Activated CD8-positive, alpha-beta memory T cell treated with anti-CD3 and anti-CD28 coated beads, Interleukin-2, amount 10 ng/mL, durations not matched to agents 7 days and 5 days (primary cell): Measurements from ENCODE around the gene AFF4. TPM values are rescaled to one million over a fixed set of nuclear protein-coding genes. Genes with fewer than 3 reads are reported as not detected.
"Not testable (repeated sequence)": the region's sequence is repeated elsewhere in the genome, so short reads cannot be mapped to it uniquely, and the experiment has no call there.

Source experiments
- ATAC-seq: fragments of 150-1000 bp; cut with Tn5 transposase; one replicate; pipeline ENCODE4 v1.10.0; 2021; ENCODE audit warnings: moderate library complexity
- CTCF ChIA-PET: fragments of 350-600 bp; sonication (Branson Sonifier 250); formaldehyde crosslinking; loops from one replicate; lab custom pipeline; 2021; ENCODE audit warnings: antibody characterized with exemption; lab: Charles Lee
- DNase-seq: peaks from one replicate; pipeline ENCODE4 v3.0.0-alpha.2; 2020
- H3K27ac Mint-ChIP-seq: one replicate; pipeline ENCODE4 v1.8.0; 2021; ENCODE audit warnings: mild to moderate bottlenecking, mixed read lengths
- H3K27me3 Mint-ChIP-seq: one replicate; pipeline ENCODE4 v1.8.0; 2021; ENCODE audit warnings: mixed read lengths
- H3K36me3 Mint-ChIP-seq: one replicate; pipeline ENCODE4 v1.8.0; 2021; ENCODE audit warnings: mild to moderate bottlenecking, mixed read lengths
- H3K4me1 Mint-ChIP-seq: one replicate; pipeline ENCODE4 v1.8.0; 2021; ENCODE audit warnings: mixed read lengths
- H3K4me3 Mint-ChIP-seq: one replicate; pipeline ENCODE4 v1.8.0; 2021; ENCODE audit warnings: mild to moderate bottlenecking, moderate library complexity, mixed read lengths
- H3K9me3 Mint-ChIP-seq: one replicate; pipeline ENCODE4 v1.8.0; 2022; ENCODE audit warnings: low read depth, mixed read lengths
- total RNA-seq, 2 experiments: library from RNA; stranded (reverse); gene quantifications; one replicate each; pipeline ENCODE4 v1.2.3, GENCODE V29; 2021

AFF4 gene
- total RNA-seq, 2 experiments from 2014 or later: 32.6 to 34.7 TPM

DNA sequence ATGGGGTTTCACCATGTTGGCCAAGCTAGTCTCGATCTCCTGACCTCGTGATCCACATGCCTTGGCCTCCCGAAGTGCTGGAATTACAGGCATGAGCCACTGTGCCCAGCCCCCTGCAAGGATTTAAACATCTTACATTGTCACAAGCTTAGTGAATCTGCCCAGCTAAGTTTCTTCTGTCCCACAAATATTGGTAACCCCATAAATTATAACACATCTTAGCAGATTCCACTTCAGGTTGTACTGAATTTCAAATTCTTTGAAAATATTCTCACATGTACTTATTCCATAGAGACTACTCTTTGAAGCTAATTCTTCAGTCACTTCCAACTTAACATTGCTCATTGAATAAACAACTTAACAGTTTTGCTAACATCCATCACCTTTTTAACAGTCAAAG, 13.4 kb upstream of the AFF4 start:
- peaks cover 2% of the 10 kb centered on the region for H3K36me3 Mint-ChIP-seq
- no peaks in the 10 kb centered on the region for H3K4me1 Mint-ChIP-seq
- peaks cover 1% of the 10 kb centered on the region for H3K9me3 Mint-ChIP-seq
- H3K27ac Mint-ChIP-seq: no peak overlapping the region
- CTCF ChIA-PET: interaction anchor here (0.7 to 2.1 kb wide), 2 partner anchors 15 to 1142 kb away, joined by 3 to 4 read pairs; no protein-coding TSS in a partner anchor
- H3K27me3 Mint-ChIP-seq: peaks cover 5% of the 10 kb centered on the region
- H3K4me3 Mint-ChIP-seq: no peak overlapping the region
- ATAC-seq (no peak), DNase-seq (no peak)

DNA sequence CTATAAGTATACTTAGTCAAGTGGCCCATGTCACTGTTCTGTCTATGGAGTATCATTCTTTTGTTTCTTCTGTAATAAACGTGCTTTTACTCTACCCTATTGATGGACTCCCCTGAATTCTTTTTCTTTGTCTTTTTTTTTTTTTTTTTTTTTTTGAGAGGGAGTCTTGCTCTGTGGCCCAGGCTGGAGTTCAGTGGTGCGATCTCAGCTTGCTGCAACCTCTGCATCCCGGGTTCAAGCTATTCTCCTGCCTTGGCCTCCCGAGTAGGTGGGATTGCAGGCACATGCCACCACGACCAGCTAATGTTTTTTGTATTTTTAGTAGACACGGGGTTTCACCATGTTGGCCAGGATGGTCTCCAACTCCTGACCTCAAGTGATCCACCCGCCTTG, 9.0 kb upstream of the AFF4 start:
- DNase-seq, H3K27ac Mint-ChIP-seq, H3K4me1 Mint-ChIP-seq, ATAC-seq, H3K4me3 Mint-ChIP-seq, H3K36me3 Mint-ChIP-seq, H3K27me3 Mint-ChIP-seq, H3K9me3 Mint-ChIP-seq, CTCF ChIA-PET: not testable (repeated sequence)

DNA sequence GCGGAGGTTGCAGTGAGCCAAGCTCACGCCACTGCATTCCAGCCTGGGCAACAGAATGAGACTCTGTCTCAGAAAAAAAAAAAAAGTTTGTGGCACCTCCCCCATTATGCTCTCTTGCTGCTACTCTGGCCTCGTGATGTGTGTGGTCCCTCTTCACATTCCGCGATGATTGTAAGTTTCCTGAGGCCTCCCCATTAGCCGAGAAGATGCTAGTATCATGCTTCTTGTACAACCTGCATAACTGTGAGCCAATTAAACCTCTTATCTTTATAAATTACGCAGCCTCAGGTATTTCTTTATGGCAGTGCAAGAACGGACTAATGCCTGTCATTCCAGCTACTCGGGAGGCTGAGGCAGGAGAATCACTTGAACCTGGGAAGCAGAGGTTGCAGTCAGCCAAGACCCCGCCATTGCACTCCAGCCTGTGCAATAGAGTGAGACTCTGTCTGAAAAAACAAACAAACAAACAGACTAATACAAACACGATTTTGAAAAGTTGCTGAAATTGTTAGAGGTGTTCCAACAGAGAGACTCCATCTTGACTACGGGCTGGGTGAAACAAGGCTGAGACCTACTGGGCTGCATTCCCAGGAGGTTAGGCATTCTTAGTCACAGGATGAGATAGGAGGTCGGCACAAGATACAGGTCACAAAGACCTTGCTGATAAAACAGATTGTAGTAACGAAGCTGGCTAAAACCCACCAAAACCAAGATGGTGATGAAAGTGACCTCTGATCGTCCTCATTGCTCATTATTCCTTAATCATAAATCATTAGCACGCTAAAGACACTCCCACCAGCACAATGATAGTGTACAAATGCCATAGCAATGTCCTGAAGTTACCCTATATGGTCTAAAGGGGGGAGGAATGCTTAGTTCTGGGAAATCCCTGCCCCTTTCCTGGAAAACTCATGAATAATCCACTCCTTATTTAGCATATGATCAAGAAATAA, 8.3 kb upstream of the AFF4 start:
- Mint-ChIP-seq H3K4me3 (no peak overlapping the region), H3K27me3 (peaks cover 2% of the 10 kb centered on the region)

DNA sequence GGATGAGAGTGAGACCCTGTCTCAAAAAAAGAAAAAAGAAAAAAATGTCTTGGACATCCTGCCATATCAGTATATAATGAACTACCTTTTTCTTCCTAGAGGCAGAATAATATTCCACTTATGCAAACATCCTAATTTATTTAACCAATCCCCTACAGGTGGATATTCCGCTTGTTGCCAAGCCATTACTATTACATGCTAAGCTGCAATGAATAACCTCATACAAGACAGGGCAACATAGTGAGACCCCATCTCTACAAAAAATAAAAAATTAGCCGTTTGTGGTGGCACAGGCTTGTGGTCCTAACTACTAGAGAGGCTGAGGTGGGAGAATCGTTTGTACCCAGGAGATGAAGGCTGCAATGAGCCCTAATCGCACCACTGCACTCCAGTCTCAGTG, 1.7 kb upstream of the AFF4 start:
- Mint-ChIP-seq H3K27ac (no peak overlapping the region), H3K9me3 (no peaks in the 10 kb centered on the region), H3K4me1 (peaks cover 20% of the 10 kb centered on the region), H3K4me3 (no peak overlapping the region), H3K27me3 (no peaks in the 10 kb centered on the region), H3K36me3 (peaks cover 7% of the 10 kb centered on the region)
- DNase-seq (no peak), ATAC-seq (no peak)
- CTCF ChIA-PET: no interaction called here

More for the DNA sequence above, 8.3 kb upstream of the AFF4 start:
- no peaks in the 10 kb centered on the region for H3K36me3 Mint-ChIP-seq
- H3K27ac Mint-ChIP-seq: no peak overlapping the region
- no peaks in the 10 kb centered on the region for H3K4me1 Mint-ChIP-seq
- H3K9me3 Mint-ChIP-seq: peaks cover 1% of the 10 kb centered on the region
- CTCF ChIA-PET: no interaction called here
- ATAC-seq (no peak), DNase-seq (no peak)

DNA sequence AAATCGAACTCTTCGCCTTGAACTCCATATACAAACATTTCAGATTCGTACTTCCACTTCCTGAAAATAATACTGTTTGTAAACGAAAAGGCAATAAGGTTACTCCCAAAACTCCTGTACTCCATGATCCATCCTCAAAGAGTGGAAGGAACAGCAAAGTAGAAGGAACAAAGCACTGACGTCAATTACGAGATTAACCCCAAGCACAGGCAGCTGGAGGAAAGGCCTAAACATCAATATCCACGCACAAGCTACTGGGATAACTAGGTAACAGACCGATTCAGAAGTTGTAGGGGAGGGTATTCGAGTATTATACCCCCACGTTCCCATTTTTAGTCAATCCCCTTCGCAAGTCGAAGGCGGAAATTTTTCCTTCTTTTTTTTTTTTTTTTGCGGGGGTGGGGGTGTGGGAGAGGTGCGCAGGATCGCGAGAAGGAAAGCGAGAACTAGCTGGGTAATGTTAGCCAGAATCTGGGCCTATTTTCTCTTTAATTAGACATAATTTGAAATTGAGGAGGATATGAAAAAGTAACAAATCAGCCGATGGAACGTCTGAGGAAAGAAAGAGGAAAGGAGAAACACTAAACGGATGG, 909 bp downstream of the AFF4 start:
- H3K36me3 Mint-ChIP-seq: peaks cover 19% of the 10 kb centered on the region
- CTCF ChIA-PET: interaction anchor here (0.5 to 1.7 kb wide), 6 partner anchors 9 to 981 kb away, joined by 3 to 5 read pairs (median 3); no protein-coding TSS in a partner anchor
- no peaks in the 10 kb centered on the region for H3K9me3 Mint-ChIP-seq
- DNase-seq (peak; percentile 44), ATAC-seq (no peak)
- no peaks in the 10 kb centered on the region for H3K27me3 Mint-ChIP-seq
- peak overlapping the region; percentile 92 for H3K4me3 Mint-ChIP-seq
- peak overlapping the region; percentile 97 for H3K27ac Mint-ChIP-seq
- H3K4me1 Mint-ChIP-seq: peaks cover 23% of the 10 kb centered on the region

DNA sequence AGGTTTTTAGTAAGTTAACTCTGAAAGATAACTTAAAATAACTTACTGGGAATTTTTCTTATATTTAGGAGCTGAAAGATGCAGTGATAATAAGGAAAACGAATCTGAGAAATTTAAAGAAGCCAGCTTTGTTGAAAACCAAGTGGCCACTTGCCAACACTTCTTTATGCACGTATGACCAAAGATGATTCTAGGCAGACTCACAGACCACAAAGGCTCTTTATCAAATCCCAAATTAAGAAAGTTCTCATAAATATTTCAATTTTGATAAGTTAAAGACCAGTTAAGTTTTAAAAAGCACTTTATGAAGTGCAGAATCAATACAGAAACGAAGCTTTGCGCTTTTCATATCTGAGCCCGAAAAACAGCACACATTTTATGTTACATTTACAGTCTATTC, 1.5 kb downstream of the AFF4 start:
- ATAC-seq (no peak), DNase-seq (no peak)
- CTCF ChIA-PET: interaction anchor here (0.8 to 1.7 kb wide), 5 partner anchors 11 to 1260 kb away, joined by 3 to 5 read pairs (median 3); no protein-coding TSS in a partner anchor
- Mint-ChIP-seq H3K4me3 (peak overlapping the region; percentile 92), H3K27me3 (no peaks in the 10 kb centered on the region), H3K4me1 (peaks cover 23% of the 10 kb centered on the region), H3K36me3 (peaks cover 19% of the 10 kb centered on the region), H3K27ac (peak overlapping the region; percentile 97), H3K9me3 (no peaks in the 10 kb centered on the region)

- Mint-ChIP-seq H3K27ac (peak overlapping the region; percentile 97), H3K36me3 (peaks cover 19% of the 10 kb centered on the region), H3K4me1 (peaks cover 23% of the 10 kb centered on the region), H3K4me3 (peak overlapping the region; percentile 92)
- not testable (repeated sequence) for H3K27me3 Mint-ChIP-seq, H3K9me3 Mint-ChIP-seq, ATAC-seq, DNase-seq
- CTCF ChIA-PET: interaction anchor here (0.8 to 1.7 kb wide), 4 partner anchors 10 to 1261 kb away, joined by 3 to 5 read pairs (median 4); no protein-coding TSS in a partner anchor
These were observed 2.2 kb downstream of the AFF4 start for GRCh38 chr5:132961123-132961815.

- H3K27ac Mint-ChIP-seq: not testable (repeated sequence)
These were observed 7.2 kb downstream of the AFF4 start for GRCh38 chr5:132956166-132956799.

DNA sequence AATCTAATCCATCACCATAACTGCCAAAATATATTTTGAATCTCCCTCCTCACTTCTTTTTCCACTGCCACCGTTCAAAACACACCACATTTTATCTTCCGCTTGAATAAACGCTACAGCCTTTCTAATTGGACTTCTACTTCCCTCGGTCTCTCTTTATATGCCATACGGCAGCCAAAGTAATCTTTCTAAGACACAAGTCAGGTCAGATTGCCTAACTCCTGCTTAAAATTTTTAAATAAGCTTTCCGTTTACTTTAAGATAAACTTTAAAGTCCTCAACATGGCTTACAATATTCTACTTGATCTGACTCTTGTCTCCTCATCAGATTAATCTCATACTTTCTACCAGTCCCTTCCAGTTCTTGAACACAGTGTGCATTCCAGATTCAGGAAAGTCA, 9.7 kb downstream of the AFF4 start:
- Mint-ChIP-seq H3K36me3 (peaks cover 40% of the 10 kb centered on the region), H3K27me3 (no peaks in the 10 kb centered on the region), H3K9me3 (no peaks in the 10 kb centered on the region), H3K4me1 (peaks cover 5% of the 10 kb centered on the region), H3K27ac (no peak overlapping the region), H3K4me3 (no peak overlapping the region)
- CTCF ChIA-PET: interaction anchor here (1.7 kb wide), 1 partner anchor 9 kb away, joined by 3 read pairs; no protein-coding TSS in a partner anchor
- ATAC-seq (no peak), DNase-seq (no peak)

More at GRCh38 chr5:132956166-132956799, 7.2 kb downstream of the AFF4 start:
- H3K27me3 Mint-ChIP-seq, ATAC-seq, CTCF ChIA-PET, H3K9me3 Mint-ChIP-seq, H3K4me3 Mint-ChIP-seq, DNase-seq: not testable (repeated sequence)
- Mint-ChIP-seq H3K4me1 (peaks cover 17% of the 10 kb centered on the region), H3K36me3 (peaks cover 39% of the 10 kb centered on the region)

- H3K36me3 Mint-ChIP-seq: peaks cover 38% of the 10 kb centered on the region
- H3K27ac Mint-ChIP-seq: no peak overlapping the region
- DNase-seq (no peak), ATAC-seq (no peak)
- H3K27me3 Mint-ChIP-seq: no peaks in the 10 kb centered on the region
- H3K9me3 Mint-ChIP-seq: no peaks in the 10 kb centered on the region
- CTCF ChIA-PET: interaction anchor here (1.7 kb wide), 1 partner anchor 10 kb away, joined by 3 read pairs; no protein-coding TSS in a partner anchor
- peaks cover 5% of the 10 kb centered on the region for H3K4me1 Mint-ChIP-seq
- no peak overlapping the region for H3K4me3 Mint-ChIP-seq
These were observed 10.6 kb downstream of the AFF4 start for GRCh38 chr5:132952829-132953228.

DNA sequence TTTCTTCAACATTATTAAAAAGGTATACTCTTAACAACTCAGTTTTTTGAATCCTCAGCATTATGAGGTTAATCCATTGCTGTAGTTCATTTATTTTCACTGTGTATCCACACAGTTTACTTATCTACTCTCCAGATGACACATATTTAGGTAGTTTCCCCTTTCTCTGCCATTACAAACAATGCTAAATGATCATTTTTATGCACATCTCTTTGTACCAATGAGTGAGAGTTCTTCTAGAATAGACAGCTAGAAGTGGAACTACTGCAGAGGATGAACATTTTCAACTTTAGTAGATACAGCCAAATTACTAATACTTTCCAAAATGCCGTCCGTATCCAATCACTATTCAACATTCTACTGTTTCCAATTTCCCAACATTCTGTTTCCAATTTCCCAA, 11.5 kb downstream of the AFF4 start:
- no peak overlapping the region for H3K27ac Mint-ChIP-seq
- DNase-seq: no peak
- H3K36me3 Mint-ChIP-seq: peaks cover 38% of the 10 kb centered on the region
- no peak overlapping the region for H3K4me3 Mint-ChIP-seq
- CTCF ChIA-PET: interaction anchor here (2.1 kb wide), 1 partner anchor 10 kb away, joined by 5 read pairs; no protein-coding TSS in a partner anchor
- no peak for ATAC-seq
- H3K9me3 Mint-ChIP-seq: no peaks in the 10 kb centered on the region
- H3K27me3 Mint-ChIP-seq: no peaks in the 10 kb centered on the region
- H3K4me1 Mint-ChIP-seq: peaks cover 8% of the 10 kb centered on the region

- Mint-ChIP-seq H3K36me3 (peaks cover 36% of the 10 kb centered on the region), H3K9me3 (no peaks in the 10 kb centered on the region), H3K27me3 (no peaks in the 10 kb centered on the region), H3K4me3 (no peak overlapping the region), H3K4me1 (peaks cover 12% of the 10 kb centered on the region), H3K27ac (no peak overlapping the region)
- DNase-seq (no peak), ATAC-seq (no peak)
- CTCF ChIA-PET: no interaction called here
These were observed 14.3 kb downstream of the AFF4 start for GRCh38 chr5:132949136-132949535.
